UCSD-AML1 (cell line): ENCODE data around the gene SPON1.
"Not testable (repeated sequence)": the region's sequence is repeated elsewhere in the genome, so short reads cannot be mapped to it uniquely, and the experiment has no call there.

Source experiments
- DNase-seq: peaks from one replicate; lab custom pipeline; 2025; ENCODE audit not compliant: unreplicated experiment; lab: John Stamatoyannopoulos, UW

The SPON1 gene

DNA sequence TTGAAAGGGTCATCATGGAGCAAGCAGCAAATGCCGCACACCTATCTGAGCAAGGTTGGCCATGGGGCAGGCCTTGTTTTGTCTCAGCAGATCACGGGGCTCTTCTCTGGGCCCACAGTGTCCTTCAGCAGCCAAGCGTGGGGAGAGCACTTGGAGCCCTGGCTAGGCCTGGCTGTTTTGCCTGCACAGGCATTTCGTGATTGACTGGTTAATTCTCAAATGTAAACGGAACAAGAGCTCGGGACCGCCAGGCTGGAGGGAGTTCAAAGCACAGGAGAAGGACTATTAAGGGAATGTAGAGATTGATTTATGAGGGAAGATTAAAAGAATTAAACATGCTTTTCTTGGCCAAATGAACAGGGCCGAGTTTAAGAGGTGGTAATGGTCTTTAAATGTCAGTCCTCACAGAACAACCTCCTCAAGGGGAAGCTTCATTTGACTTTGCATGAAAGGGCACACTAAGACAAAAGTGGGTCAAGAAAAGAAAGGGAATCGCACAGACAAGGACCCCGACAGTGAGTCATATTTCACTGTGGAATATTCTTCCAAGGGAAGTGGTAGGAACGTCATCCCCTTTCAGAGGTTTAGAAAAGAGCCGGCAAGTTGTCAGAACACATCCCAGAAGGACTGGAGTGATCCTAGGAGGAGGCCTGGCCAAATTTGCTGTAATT, 20.7 kb downstream of the SPON1 start:
- no peak for DNase-seq

DNA sequence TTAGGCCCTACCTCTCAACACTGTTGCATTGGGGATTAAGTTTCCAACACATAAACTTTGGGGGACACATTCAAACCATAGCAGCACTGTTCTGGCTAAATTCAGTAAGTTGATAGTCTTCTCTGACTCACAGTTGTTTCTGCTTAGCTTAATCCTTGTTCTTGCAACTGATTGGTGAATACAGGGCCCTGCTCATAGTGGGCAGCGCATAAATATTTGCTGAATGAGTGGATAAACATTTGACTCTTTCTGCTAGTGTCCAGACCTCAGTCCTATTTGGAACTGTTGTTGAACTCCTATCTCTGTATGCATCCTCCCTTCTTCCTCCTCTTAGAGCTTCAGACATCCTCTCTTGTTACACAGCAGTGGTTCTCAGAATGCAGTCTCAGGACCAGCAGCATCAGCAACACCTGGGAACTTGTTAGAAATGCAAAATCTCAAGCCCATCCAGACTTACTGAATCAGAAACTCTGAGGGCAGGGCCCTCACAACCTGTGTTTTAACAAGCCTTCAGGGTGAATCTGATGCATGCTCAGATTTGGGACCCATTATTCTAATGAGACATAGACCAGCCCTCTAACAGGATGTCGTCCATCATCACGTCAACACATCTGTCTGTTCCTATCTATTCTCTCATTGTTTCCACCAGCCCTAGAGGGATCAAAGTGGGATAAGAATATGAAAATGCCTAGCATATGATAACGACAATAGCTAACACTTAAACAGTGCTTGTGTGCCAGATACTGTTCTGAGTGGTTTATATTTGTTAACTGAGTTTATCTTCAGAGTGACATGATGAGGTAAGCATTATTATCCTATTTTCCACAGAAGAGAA, 22.3 kb downstream of the SPON1 start:
- no peak for DNase-seq

DNA sequence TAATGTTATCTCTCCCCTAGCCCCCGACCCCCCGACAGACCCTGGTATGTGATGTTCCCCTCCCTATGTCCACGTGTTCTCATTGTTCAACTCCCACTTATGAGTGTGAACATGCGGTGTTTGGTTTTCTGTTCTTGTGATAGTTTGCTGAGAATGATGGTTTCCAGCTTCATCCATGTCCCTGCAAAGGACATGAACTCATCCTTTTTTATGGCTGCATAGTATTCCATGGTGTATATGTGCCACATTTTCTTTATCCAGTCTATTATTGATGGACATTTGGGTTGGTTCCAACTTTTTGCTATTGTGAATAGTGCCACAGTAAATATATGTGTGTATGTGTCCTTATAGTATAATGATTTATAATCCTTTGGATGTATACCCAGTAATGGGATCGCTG, 24.2 kb downstream of the SPON1 start:
- not testable (repeated sequence) for DNase-seq

DNA sequence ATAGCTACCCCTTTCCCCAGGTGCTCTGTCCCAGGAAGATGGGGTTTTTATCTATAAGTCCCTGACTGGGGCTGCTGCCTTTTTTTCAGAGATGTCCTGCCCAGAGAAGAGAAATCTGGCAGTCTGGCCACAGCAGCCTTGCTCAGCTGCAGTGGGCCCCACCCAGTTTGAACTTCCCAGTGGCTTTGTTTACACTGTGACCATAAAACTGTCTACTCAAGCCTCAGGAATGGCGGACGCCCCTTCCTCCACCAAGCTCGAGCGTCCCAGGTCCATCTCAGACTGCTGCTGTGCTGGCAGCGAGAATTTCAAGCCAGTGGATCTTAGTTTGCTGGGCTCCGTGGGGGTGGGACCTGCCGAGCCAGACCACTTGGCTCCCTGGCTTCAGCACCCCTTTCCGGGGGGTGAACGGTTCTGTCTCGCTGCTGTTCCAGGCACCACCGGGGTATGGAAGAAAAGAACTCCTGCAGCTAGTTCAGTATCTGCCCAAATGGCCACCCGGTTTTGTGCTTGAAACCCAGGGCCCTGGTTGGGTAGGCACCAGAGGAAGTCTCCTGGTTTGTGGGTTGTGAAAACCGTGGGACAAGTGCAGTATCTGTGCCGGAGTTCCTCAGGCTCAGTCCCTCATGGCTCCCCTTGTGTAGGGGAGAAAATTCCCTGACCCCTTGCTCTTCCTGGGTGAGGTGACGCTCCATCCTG, 29.8 kb downstream of the SPON1 start:
- not testable (repeated sequence) for DNase-seq

DNA sequence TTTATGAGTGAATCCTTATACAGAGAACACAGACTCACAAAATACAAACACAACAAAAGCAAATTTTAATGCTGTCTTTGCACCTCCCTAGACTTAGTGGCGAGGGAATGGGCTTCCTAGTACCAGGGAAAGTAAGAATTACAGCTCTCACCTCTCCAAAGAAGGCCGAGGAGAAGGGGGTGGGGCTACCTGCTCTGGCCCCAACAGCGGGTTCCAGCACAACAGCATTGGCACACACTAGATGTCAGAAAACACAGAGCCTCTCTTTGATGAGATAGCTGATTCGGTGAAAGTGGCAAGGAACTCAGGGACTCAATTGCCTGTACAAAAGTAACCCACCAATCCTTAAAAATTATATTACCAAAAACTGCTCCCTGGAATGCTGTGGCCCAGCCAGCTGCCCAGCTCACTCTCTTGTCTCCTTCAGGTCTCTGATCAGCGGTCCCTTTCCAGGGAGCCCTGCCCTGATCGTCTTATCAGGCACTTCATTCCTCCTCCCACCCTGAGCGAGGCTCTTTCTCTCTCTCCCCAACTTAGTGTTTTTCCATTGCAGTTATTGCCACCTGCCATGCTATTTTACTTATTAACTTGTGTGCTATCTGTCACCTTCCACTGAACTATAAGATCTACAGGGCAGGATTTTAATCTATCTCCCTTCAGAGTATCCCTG, 30.7 kb downstream of the SPON1 start:
- DNase-seq: no peak

DNA sequence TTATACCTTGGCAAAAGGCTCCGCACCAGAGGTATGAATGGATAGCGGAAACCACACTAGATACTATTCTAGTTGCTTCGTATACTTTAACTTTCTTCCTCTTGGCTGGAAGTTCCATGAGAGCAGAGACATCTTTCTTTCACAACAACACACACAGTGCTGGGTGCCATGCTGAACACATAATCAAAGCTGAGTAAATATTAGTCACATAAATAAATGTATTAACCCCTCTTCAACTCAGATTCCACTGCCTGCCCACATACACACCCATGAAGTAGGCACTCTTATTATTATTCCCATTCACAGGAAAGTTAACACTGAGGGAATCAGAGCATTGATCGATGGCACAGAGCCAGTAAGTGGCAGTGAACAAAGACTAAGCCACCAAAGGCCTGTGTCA, 35.4 kb downstream of the SPON1 start:
- no peak for DNase-seq

DNA sequence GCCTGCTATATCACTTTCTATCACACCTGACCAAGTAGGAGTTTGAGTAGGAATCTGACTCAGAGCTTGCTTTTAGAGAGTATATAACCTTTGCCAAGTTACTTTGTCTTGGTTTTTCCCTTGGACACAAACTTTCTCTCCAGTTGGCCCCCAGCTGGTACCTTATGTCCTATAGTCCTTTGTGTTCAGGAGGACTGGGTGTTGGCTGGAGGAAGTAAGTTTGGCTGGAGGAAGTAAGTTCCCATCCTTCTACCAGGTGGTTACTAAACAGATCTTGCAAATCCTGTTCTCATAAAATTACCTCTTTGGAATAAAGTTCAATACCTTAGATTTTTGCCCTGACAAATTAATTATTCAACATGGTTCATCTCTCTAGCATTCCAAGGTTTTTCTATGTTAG, 37.2 kb downstream of the SPON1 start:
- DNase-seq: no peak

DNA sequence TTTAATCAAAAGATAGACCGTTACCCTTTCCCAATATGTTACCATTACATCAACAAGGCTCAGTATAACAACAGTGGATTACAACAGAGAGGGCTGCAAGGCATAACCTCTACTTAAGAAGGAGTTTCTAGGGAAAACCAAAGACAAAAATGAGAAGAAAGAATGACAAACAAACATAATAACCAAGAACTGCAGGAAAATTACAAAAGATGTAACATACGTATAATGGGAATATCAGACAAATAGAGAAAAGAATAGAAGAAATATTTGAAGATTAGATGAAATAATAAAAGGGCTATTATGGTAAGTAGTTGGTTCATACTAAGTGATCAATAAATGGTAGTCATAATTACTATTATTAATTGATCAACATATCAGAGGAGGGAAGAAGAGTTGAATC, 39.1 kb downstream of the SPON1 start:
- DNase-seq: no peak

DNA sequence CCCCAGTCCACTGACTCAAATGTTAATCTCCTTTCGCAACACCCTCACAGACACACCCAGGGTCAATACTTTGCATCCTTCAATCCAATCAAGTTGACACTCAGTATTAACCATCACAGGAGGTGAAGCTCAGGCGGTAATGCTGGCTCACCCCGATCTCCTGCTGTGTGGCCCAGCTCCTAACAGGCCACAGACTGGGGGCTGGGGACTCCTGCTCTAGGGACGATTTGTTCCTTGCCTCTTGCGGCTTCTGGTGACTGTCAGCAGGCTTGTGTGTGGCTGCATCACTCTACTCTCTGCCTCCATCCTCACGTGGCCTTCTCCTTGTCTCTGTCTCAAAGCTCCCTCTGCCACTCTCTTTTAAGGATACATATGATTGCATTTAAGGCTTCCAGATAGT, 45.0 kb downstream of the SPON1 start:
- DNase-seq: no peak

DNA sequence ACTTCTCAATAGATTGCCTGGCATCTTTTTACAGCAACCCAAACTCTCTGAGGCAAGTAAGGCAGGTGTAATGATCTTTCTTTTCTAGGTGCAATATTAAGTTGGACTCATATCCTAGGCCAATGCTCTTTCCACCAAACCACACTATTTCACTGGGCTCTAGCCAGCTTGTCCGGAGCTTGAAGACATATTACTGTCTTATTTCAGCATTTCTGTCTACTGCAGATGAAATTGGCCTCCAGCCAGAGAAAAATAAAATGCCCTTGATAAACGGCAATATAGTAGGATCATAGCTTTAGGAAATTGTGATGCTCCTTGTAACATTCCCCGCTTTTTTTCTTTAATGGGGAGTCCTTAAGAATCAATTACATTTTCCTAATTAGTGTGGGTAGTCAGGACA, 48.1 kb downstream of the SPON1 start:
- no peak for DNase-seq

DNA sequence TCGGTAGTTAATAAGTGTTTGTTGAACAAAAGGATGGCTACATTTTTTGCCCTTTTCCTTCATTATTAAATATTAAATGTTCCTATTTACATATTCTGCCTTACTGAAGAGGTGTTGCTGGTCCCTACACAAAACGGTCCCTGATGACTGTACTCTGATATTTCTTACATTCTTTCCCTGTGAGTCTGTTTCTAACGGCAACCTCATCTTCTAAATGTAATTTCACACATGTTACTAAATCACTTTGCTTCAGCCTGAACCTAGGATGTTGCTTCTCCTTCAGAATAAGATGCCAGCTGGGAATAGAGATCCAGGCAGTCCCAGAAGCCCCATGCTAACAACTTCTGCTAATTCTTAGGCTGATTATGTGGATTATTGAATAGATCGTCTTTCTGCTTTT, 50.3 kb downstream of the SPON1 start:
- DNase-seq: no peak

DNA sequence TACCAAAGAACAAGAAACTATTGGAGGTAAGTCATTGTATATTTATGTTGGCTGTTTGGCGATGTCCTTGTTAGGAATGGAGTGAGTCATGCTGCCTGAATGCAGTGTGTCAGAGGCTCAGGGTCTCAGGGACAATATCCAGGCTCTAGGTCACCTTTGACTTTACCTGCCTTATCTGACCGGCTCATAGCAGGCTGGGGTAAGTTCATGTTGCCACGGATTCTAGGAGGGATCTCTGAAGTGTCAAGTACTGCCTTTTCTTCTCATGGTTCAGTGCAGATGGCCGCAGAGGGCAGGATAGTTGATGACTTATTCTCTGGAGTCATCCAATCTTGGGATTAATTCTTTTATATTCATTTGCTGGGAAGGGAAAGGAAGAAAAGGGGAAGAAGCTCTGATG, 53.2 kb downstream of the SPON1 start:
- no peak for DNase-seq

DNA sequence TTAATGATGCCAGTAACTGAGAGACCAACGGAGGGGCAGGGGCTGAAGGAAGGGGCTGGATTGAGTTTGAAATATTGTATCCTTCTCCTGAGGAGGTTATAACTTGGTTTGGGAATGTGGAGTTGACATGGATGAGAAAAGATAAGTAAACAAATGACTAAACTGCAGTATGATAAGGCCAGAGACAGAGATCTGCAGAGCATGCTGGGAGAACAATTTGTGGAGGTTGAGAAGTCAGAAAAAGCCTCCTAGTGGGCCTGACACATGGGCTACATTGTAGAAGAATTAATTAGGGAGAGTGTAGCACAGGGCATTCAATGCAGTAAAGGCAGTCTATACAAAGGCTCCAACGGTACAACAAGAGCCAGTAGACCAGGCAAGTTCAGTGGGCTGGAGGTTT, 55.9 kb downstream of the SPON1 start:
- no peak for DNase-seq

DNA sequence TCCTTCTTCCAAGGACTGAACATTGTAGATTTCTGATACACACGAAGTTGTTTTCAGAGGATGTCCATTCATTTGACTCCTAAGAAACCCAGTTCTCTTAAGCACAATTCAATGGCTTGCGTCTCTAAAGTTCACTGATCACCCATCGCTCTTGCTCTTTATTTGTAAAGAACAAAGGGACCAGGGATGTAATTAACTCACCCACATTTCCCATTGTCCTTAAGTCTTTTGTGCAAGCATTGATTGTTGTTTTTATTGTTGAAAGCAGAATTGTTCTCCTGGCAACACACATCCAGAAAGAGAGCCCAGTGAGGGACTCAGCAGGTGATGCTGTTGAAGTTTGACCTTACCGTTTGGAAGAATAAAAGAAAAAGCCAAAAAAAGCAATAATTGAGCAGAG, 59.2 kb downstream of the SPON1 start:
- no peak for DNase-seq

DNA sequence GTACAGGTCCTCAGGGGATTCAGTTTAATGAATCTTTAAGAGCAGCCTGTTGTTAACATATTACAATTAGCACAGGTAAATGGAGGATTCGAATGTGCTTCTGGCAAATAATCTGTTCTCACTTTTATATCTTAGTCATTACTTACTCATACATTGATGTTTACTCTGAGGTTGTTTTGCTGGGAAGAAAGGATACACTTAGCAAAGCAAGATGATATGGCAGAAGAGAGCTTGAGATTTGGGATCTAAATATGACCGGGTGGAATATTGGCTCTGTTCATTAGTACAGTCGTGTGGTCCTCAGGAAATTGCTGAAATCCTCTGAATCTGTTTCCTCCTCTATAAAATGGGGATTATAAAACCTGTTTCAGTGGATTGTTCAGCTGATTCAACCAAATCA, 59.7 kb downstream of the SPON1 start:
- DNase-seq: no peak

DNA sequence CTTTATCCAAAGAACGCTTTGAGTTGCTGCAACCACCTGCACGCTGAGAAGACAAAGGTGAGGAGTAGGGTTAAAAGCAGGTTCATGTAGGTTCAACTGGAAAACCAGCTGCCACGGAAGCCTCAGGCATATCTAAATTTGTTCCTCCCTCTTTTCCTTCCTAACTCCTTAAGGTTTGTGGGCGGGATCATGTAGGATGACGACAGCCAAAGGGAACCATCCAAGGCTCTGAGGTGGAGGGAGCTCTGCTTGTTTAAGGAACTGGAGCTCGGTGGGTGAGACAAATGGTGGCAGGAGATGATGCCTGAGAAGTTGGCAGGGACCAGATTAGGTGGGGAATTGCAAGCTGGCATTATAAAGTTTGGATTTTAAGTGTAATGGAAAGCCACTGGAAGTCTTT, 60.3 kb downstream of the SPON1 start:
- DNase-seq: no peak

DNA sequence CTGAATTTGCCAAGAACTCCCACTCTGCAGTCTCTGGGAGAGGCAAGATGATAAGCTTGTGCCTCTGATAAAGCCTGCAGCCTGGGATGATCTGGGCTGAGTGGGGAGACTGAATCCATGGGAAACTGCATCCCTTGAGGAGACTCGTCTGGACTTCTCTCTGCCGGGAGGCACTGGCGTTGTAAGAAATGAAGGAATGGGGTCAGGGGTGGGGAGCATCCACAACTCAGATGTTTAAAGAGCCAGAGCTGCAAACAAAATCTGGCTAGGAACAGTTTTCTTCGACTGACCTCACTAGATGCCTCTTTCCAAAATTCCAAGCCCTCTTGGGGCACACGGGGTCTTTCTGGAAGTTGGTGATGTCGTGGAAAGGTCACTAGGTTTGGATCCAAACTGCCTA, 64.4 kb downstream of the SPON1 start:
- DNase-seq: no peak

DNA sequence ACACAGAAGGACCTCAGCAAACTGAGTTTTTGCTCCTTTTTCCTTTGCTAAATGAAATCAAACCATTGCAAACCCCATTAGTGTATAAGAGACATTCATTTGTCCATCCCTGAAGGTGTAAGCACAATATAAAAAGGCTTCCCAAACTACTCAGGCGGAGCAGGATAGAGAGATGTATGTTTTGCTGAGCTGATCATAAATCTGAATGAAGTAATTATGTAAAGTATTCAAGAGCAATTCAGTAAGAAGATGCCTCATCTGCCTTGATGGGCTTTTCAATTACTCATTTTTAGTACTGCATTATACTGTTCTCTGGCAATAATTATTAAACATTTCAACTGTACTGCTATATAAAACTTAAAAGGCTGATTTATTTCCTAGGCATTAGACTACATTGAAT, 65.0 kb downstream of the SPON1 start:
- DNase-seq: no peak

DNA sequence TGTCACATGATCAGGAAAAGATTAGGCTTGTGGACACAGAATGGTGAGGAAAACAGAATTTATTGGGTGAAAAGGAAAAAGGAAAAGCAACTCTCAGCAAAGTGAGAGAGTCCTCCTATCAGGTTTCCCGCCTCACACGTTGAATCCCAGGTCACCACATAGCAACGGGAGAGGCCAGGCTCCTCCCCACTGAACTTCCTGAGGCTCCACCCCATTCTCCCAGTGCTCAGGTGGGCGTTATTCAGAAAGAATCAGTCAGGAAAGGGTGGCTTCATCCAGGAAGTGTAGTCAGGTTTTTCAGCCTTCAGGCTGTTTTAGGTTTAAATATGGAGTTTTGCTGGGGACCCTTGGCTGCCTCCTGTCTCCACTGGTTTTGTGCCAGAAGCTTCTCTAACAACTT, 66.9 kb downstream of the SPON1 start:
- no peak for DNase-seq

DNA sequence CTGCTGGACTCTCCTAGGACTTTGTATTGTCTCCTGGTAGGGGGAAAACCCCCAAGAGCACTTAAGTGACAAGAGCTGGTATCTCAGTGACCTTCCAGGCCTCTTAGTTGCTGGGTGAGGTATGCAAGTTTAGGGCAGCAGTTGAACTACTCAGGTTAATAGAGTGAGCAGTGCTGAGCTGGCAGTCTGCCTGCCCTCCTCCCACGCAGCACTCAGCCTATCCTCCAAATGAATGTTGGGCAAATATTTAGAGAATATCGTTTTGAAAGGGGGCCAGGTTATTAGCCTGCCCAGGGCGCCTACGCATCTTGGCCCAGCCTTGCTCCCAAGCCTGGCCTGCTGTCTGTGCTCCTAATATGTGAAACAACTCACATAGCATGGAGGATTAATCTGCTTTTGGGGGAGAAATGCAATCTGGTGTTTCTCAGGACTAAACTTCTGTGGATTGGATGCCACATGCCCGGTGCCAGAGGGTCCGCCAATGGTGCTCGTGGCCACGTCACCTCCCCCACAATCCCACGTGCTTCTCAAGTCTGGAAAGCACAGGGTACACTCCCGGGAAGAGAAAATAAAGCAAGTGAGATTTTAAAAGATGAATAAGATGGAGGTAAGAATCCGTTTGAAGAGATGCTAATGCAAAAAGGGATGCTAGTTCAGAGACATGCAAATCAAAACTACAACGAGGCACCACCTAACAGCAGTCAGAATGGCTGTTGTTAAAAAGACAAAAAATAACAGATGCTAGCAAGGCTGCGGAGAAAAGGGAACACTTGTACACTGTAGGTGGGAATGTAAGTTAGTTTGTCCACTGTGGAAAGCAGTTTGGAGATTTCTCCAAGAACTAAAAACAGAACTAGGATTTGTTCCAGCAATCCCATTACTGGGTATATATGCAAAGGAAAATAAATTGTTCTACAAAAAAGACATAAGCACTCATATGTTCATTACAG, 67.7 kb downstream of the SPON1 start:
- no peak for DNase-seq
